ENCODE data around the gene THAP11.

THAP11 gene

DNA sequence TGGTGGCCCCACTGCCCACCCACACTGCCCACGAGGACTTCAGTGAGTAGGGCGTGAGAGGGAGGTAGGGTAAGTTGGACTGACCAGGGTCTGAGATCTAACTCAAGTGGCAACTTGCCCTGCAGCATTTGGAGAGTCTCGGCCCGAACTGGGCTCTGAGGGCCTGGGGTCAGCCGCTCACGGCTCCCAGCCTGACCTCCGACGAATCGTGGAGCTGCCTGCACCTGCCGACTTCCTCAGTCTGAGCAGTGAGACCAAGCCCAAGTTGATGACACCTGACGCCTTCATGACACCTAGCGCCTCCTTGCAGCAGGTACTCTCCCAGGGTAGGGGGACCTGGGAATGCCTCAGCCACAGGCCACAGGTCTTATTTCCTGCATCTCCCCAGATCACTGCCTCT is 37.3 kb downstream of the THAP11 start:
- TF ChIP-seq GATA3 (IDR thresholded peaks at IDR 0.05; ENCODE audit: low read depth, low read length): no peak
- no peak for TF ChIP-seq GATA2 (IDR thresholded peaks at IDR 0.05; ENCODE audit: low read depth, low read length)

GRCh38 chr16:67879936-67880335 is 37.8 kb downstream of the THAP11 start:
- TF ChIP-seq GATA2 (IDR thresholded peaks at IDR 0.05; ENCODE audit: low read depth, low read length) (no peak), GATA3 (IDR thresholded peaks at IDR 0.05; ENCODE audit: low read depth, low read length) (no peak)

GRCh38 chr16:67880584-67880983 is 38.5 kb downstream of the THAP11 start:
- TF ChIP-seq GATA3 (IDR thresholded peaks at IDR 0.05; ENCODE audit: low read depth, low read length) (no peak), GATA2 (IDR thresholded peaks at IDR 0.05; ENCODE audit: low read depth, low read length) (no peak)

DNA sequence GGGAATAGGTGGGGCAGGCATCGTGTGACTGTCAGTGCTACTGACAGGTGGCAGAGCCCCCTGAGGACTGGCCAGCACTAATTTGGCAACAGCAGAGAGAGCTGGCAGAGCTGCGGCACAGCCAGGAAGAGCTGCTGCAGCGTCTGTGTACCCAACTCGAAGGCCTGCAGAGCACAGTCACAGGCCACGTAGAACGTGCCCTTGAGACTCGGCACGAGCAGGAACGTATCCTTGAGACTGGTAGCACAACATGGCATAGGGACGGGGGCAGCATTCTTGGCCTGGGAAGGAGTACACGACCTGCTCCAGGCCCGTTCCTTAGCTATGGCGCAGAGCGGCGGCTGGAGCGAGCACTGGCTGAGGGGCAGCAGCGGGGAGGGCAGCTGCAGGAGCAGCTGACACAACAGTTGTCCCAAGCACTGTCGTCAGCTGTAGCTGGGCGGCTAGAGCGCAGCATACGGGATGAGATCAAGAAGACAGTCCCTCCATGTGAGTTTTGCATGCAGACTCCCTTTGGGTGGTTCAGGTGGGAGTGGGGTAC is 39.6 kb downstream of the THAP11 start:
- TF ChIP-seq GATA2 (IDR thresholded peaks at IDR 0.05; ENCODE audit: low read depth, low read length) (no peak), GATA3 (IDR thresholded peaks at IDR 0.05; ENCODE audit: low read depth, low read length) (no peak)

GRCh38 chr16:67882374-67883145 is 40.4 kb downstream of the THAP11 start:
- TF ChIP-seq GATA2 (IDR thresholded peaks at IDR 0.05; ENCODE audit: low read depth, low read length) (no peak), GATA3 (IDR thresholded peaks at IDR 0.05; ENCODE audit: low read depth, low read length) (no peak)

- TF ChIP-seq GATA2 (IDR thresholded peaks at IDR 0.05; ENCODE audit: low read depth, low read length) (no peak), GATA3 (IDR thresholded peaks at IDR 0.05; ENCODE audit: low read depth, low read length) (no peak)
These were observed 41.2 kb downstream of the THAP11 start for GRCh38 chr16:67883146-67883871.

DNA sequence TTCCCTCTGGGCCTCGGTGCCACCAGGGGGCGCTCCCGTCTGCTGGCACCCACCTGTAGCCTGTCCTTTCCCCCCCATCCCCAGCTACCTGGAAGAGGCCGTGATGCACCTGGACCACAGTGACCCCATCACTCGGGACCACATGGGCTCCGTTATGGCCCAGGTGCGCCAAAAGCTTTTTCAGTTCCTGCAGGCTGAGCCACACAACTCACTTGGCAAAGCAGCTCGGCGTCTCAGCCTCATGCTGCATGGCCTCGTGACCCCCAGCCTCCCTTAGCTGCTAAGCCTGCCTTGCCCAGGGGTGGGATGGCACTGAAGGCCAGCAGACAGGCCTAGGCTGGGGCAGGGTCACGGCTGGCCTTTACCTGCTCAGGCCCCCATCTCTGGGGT is 41.7 kb downstream of the THAP11 start:
- TF ChIP-seq GATA2 (IDR thresholded peaks at IDR 0.05; ENCODE audit: low read depth, low read length) (no peak), GATA3 (IDR thresholded peaks at IDR 0.05; ENCODE audit: low read depth, low read length) (no peak)

DNA sequence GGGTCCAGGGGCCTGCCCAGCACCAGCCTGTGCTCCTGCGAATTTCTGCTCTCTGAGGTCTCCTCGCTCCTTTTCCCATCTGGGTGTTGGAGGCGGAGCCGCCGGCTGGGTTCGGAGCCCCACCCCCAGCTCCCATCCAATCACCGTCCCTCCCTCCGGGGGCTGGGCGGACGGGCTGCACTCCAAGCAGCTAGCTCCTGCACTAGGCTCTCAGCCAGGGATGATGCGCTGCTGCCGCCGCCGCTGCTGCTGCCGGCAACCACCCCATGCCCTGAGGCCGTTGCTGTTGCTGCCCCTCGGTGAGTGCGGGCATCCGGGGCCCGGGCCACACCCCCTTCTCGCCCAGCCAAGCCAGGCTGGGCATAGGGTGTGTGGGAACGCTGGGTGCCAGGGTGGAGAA is 42.6 kb downstream of the THAP11 start, which contains the start of gene NRN1L:
TSS of gene NRN1L (plus strand) at position 202 of the 400 bp plus-strand sequence. CDS start at position 221, 19 bp downstream.
- TF ChIP-seq GATA2 (IDR thresholded peaks at IDR 0.05; ENCODE audit: low read depth, low read length) (no peak), GATA3 (IDR thresholded peaks at IDR 0.05; ENCODE audit: low read depth, low read length) (no peak)

- TF ChIP-seq GATA2 (IDR thresholded peaks at IDR 0.05; ENCODE audit: low read depth, low read length) (no peak), GATA3 (IDR thresholded peaks at IDR 0.05; ENCODE audit: low read depth, low read length) (no peak)
These were observed 43.4 kb downstream of the THAP11 start for GRCh38 chr16:67885545-67885944.

DNA sequence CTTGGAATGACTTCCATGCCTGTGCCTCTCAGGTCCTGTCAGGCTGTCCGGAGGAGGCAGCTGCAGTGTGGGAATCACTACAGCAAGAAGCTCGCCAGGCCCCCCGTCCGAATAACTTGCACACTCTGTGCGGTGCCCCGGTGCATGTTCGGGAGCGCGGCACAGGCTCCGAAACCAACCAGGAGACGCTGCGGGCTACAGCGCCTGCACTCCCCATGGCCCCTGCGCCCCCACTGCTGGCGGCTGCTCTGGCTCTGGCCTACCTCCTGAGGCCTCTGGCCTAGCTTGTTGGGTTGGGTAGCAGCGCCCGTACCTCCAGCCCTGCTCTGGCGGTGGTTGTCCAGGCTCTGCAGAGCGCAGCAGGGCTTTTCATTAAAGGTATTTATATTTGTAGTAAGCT is 43.9 kb downstream of the THAP11 start:
- TF ChIP-seq GATA3 (IDR thresholded peaks at IDR 0.05; ENCODE audit: low read depth, low read length) (no peak), GATA2 (IDR thresholded peaks at IDR 0.05; ENCODE audit: low read depth, low read length) (no peak)

DNA sequence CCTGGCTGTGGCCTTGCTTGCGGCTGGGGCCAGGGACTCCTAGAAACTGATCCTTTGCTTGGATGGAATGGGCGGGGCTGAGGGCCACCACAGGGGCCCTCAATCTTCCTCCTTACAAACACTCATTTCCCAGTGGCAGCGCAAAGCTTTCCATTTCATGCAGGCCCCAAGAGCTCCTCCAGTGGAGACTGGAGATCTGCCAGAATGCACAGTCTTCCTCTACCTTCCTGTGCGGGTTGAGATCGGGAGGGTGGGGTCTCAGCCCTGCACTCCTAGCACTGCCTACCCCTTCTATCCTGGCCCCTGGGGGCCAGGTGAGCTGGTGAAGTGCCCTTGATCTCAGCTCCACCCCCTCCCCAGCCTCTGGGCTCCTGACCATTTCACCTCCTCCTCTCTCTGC is 44.3 kb downstream of the THAP11 start:
- TF ChIP-seq GATA2 (IDR thresholded peaks at IDR 0.05; ENCODE audit: low read depth, low read length) (no peak), GATA3 (IDR thresholded peaks at IDR 0.05; ENCODE audit: low read depth, low read length) (no peak)

DNA sequence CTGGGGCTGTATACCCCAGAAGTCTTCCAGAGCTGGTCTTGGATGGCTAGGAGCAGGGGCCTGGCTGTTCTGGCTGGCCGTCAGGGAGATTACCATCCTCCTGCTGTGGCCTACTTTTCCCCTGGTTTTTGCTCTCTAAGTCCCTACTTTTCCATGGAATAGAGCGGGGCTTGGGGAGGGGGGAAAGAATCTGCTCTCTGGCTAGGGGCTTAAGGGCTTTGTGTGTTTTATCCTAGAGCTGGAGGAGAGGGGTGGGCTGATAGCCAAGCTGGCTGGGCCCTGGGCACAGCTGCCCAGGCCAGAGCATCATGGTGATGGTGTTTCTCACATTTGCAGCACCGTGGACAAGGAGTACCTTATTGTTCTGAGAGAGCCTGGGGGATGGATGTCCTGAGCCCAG is 46.2 kb downstream of the THAP11 start:
- TF ChIP-seq GATA3 (IDR thresholded peaks at IDR 0.05; ENCODE audit: low read depth, low read length): no peak
- TF ChIP-seq GATA2 (IDR thresholded peaks at IDR 0.05; ENCODE audit: low read depth, low read length): no peak

- TF ChIP-seq GATA2 (IDR thresholded peaks at IDR 0.05; ENCODE audit: low read depth, low read length) (no peak), GATA3 (IDR thresholded peaks at IDR 0.05; ENCODE audit: low read depth, low read length) (no peak)
These were observed 50.3 kb downstream of the THAP11 start for GRCh38 chr16:67892375-67892774.

GRCh38 chr16:67892899-67893742 is 51.0 kb downstream of the THAP11 start, which contains the start of gene PSKH1:
Gene PSKH1 (plus strand): TSS chr16:67893254. CDS start chr16:67908750, 15,496 bp downstream.
- TF ChIP-seq GATA2 (IDR thresholded peaks at IDR 0.05; ENCODE audit: low read depth, low read length): no peak
- no peak for TF ChIP-seq GATA3 (IDR thresholded peaks at IDR 0.05; ENCODE audit: low read depth, low read length)

Data from SH-SY5Y (cell line).